Measurements from ENCODE around the gene NCLN.

DNA sequence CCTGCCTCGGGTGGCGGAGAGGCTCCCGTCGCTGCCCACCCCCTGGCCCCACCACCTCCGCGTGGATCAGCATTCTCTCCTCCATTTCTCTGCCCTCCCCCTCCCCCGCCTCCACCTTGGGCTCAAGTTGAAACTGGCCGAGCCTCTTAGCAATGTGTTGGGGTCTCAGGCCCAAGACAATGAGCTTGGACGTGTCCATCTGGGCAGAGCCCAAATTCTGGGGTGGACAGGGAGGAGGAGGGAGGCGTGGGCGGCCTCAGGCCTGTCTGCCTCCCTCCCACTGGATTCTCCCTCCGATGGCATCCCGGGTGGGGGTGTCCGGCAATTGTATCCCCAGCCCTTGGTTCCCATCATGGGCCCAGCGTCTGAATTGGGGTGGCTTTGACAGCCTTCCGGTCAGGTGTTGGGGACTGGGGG, 40.0 kb downstream of the NCLN start:
- TF ChIP-seq, protein P1, sequence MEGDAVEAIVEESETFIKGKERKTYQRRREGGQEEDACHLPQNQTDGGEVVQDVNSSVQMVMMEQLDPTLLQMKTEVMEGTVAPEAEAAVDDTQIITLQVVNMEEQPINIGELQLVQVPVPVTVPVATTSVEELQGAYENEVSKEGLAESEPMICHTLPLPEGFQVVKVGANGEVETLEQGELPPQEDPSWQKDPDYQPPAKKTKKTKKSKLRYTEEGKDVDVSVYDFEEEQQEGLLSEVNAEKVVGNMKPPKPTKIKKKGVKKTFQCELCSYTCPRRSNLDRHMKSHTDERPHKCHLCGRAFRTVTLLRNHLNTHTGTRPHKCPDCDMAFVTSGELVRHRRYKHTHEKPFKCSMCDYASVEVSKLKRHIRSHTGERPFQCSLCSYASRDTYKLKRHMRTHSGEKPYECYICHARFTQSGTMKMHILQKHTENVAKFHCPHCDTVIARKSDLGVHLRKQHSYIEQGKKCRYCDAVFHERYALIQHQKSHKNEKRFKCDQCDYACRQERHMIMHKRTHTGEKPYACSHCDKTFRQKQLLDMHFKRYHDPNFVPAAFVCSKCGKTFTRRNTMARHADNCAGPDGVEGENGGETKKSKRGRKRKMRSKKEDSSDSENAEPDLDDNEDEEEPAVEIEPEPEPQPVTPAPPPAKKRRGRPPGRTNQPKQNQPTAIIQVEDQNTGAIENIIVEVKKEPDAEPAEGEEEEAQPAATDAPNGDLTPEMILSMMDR (IDR thresholded peaks at IDR 0.05), result no peak
- TF ChIP-seq EZH2phosphoT487 (IDR thresholded peaks at IDR 0.05), result no peak

Measured in neural progenitor cell (in vitro differentiated cells).